BE2C (cell line): ENCODE measurements around the gene MAST2.
"Not testable (repeated sequence)": the region's sequence is repeated elsewhere in the genome, so short reads cannot be mapped to it uniquely, and the experiment has no call there.

Experiments used
- DNase-seq: peaks from one replicate; pipeline ENCODE4 v3.0.0-alpha.2; 2020
- H3K27me3 ChIP-seq: fragments of 250-450 bp; sonication (Bioruptor Pico); 2 replicates; pipeline ENCODE4 v1.5.1; 2020; ENCODE audit warnings: mild to moderate bottlenecking
- H3K36me3 ChIP-seq: fragments of 250-450 bp; sonication (Bioruptor Pico); 2 replicates; pipeline ENCODE4 v1.5.1; 2020; ENCODE audit warnings: mild to moderate bottlenecking
- H3K4me1 ChIP-seq: fragments of 250-450 bp; sonication (Bioruptor Pico); 2 replicates; pipeline ENCODE4 v1.5.1; 2020
- H3K4me3 ChIP-seq: 2 replicates; pipeline ENCODE4 v1.5.1; 2011; ENCODE audit warnings: low read depth, low read length
- H3K9me3 ChIP-seq: fragments of 250-450 bp; sonication (Bioruptor Pico); 2 replicates; pipeline ENCODE4 v1.5.1; 2020
- CTCF ChIP-seq: IDR thresholded peaks from 2 replicates; pipeline ENCODE4 v1.5.1; 2012; ENCODE audit warnings: mild to moderate bottlenecking, low read depth, low read length

Gene MAST2

GRCh38 chr1:45957684-45958083 lies 154.3 kb downstream of the MAST2 start:
- no peak for TF ChIP-seq CTCF
- H3K9me3 ChIP-seq, result no peaks in the 10 kb centered on the region
- no peaks in the 10 kb centered on the region for H3K36me3 ChIP-seq
- no peaks in the 10 kb centered on the region for H3K27me3 ChIP-seq
- no peak overlapping the region for H3K4me3 ChIP-seq
- no peak for DNase-seq
- H3K4me1 ChIP-seq, result no peaks in the 10 kb centered on the region

- TF ChIP-seq CTCF, result no peak
These were observed 154.9 kb downstream of the MAST2 start for GRCh38 chr1:45958317-45958716.

GRCh38 chr1:45960930-45961715 lies 157.7 kb downstream of the MAST2 start:
- H3K36me3 ChIP-seq, result no peaks in the 10 kb centered on the region
- no peak for TF ChIP-seq CTCF
- DNase-seq, result no peak

More at GRCh38 chr1:45958317-45958716, 154.9 kb downstream of the MAST2 start:
- DNase-seq, result no peak
- Histone ChIP-seq H3K27me3 (no peaks in the 10 kb centered on the region), H3K36me3 (no peaks in the 10 kb centered on the region), H3K9me3 (no peaks in the 10 kb centered on the region), H3K4me3 (no peak overlapping the region), H3K4me1 (no peaks in the 10 kb centered on the region)

GRCh38 chr1:45961936-45962335 lies 158.5 kb downstream of the MAST2 start:
- not testable (repeated sequence) for H3K36me3 ChIP-seq, H3K27me3 ChIP-seq, H3K4me3 ChIP-seq, DNase-seq, H3K9me3 ChIP-seq, H3K4me1 ChIP-seq

More at GRCh38 chr1:45960930-45961715, 157.7 kb downstream of the MAST2 start:
- no peak overlapping the region for H3K4me3 ChIP-seq
- no peaks in the 10 kb centered on the region for H3K9me3 ChIP-seq
- H3K4me1 ChIP-seq, result no peaks in the 10 kb centered on the region
- H3K27me3 ChIP-seq, result no peaks in the 10 kb centered on the region

GRCh38 chr1:45968941-45969666 lies 165.7 kb downstream of the MAST2 start:
- TF ChIP-seq CTCF, result no peak
- H3K9me3 ChIP-seq, result no peaks in the 10 kb centered on the region
- H3K36me3 ChIP-seq, result no peaks in the 10 kb centered on the region
- DNase-seq, result no peak
- no peaks in the 10 kb centered on the region for H3K27me3 ChIP-seq
- no peaks in the 10 kb centered on the region for H3K4me1 ChIP-seq
- H3K4me3 ChIP-seq, result no peak overlapping the region

GRCh38 chr1:45969866-45970265 lies 166.5 kb downstream of the MAST2 start:
- TF ChIP-seq CTCF, result no peak
- Histone ChIP-seq H3K9me3 (no peaks in the 10 kb centered on the region), H3K4me1 (no peaks in the 10 kb centered on the region), H3K4me3 (no peak overlapping the region), H3K36me3 (no peaks in the 10 kb centered on the region), H3K27me3 (no peaks in the 10 kb centered on the region)
- DNase-seq, result no peak
